Renal cortical epithelial cell (primary cell): ENCODE data around the gene CBLB. TPM values are rescaled to one million over a fixed set of nuclear protein-coding genes. Genes with fewer than 3 reads are reported as not detected.
A peak's percentile ranks its signal among the peaks of the same experiment; 100 is the strongest.

Experiments used
- DNase-seq: peaks from one replicate; pipeline ENCODE4 v3.0.0-alpha.2; 2011; ENCODE audit warnings: low read depth
- total RNA-seq: library from RNA; depleted of rRNA; stranded (reverse); fragments of >200 nt; gene quantifications from 2 replicates; pipeline ENCODE4 v1.2.3, GENCODE V29; 2014

CBLB gene
- total RNA-seq, 1 donor from 2014 or later = 94.7 TPM

DNA sequence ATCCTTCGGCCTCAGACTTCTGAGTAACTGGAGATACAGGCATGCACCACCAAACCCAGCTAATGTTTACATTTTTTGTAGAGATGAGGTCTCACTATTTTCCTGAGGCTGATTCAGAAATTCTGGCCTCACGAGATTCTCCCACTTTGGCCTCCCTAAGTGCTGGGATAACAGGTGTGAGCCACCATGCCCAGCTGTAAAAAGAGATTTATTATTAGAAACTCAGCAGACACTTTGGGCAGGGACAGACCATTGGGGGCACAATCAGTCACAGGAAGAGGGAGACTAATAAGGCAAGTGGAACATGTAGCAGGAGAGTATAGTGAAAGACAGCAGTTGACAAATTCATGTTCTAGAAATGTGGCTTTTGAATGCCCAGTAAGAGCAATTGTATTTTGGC lies 249.2 kb downstream of the CBLB start:
- no peak for DNase-seq

GRCh38 chr3:105618556-105618955 lies 250.3 kb downstream of the CBLB start:
- no peak for DNase-seq

DNA sequence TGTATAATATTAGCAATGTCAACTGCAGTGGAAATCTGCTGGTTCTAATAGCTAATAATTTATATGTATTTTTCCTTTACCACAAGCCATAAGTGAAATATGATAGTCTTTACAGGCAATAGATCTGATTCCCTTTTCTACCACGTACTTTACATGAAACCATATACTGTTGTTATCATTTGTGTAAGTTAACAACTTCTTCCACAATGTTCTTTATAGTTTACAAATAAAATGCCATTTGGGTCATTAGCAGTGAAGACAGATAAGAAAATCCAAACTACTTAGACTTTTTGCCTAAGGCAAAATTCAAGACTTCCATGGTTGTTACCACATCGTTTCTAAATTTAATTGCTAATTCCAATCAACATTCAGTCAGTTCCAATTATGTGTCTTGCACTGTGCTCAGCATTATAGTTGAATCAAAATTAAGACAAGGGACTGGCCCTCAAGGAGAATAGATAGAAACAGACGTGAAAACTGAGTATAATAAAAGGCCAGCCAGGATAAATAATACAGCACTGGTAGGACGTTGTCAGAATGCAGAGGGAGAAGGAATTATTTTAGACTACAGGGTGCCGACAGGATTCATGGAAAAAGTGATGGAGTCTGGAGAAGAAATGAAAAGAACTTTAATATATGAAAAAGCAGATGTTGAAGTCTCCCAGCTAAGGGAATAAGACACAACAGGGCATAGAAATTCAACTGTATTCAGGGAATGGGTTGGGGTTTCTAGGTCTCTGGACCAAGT lies 252.3 kb downstream of the CBLB start:
- no peak for DNase-seq

DNA sequence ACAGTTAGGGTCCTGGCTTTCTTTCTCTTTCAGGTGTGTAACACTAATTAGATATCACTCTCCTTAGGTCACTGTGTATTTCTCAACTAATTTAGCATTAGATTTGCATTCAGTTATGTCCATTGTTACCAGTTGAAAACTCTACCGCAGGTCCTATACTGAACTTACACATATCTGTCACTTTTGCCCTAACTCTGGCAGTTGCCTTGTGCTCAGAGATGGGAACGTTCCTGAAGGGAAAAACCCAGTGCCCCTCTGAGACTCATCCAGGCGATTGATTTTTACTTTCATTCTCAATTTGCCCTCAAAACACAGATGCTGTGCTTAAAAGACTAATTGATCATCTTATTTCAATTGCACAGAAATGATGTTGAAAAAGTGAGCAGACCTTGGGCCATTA lies 253.0 kb downstream of the CBLB start:
- no peak for DNase-seq

DNA sequence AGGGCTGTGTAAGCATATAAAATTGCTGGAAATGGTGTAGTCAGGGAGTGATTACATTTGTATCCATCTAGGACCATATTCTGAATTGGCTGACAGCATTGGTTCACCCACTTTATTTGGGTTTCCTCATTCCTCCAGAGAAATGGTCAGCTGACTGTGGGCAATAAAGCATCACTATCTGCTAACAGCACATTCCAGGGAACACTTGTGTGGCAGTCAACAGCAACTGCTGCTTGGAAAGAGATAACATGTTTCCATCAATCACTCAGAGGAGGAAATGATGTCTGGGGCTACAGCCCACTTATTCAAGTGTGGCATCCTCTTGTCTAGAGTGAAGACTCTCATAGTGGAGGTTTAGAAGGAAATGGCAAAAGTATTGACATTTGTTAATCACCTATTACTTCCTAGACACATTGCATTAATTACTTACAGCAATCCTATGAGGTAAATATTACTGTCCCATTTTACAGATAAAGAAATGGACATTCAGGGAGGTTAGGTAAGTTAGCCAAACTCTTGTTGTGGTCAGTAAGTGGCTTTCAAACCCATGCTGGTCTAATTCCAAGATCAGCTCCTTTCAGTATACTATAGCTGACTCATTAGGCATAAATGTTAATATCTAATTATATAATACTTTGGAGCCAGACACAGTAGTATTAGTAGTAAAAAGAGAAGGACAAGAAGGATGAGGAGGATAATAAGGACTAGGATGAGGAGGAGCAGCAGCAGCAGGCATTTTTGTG lies 254.4 kb downstream of the CBLB start:
- DNase-seq = no peak

DNA sequence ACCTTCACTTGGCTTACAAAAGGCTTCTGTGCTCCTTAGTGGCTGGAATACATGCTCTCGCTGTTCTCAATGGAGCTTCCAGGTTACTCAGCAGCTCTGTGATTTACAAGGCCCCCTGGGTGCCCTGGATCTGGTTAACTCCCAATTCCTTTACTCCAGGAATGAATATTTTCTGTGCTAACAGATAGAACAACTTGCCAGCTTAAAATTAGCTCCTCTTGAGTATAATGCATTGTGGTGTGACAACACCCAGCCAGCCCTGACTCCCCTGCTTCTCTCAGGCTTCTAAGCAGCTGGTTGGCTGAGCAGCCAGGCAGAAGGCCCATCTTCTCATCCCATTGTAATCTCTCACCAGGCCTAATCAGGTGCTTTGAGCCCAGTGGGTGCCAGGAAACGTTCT lies 255.7 kb downstream of the CBLB start:
- DNase-seq = no peak

GRCh38 chr3:105611304-105612192 lies 257.3 kb downstream of the CBLB start:
- peak; percentile 13 for DNase-seq

DNA sequence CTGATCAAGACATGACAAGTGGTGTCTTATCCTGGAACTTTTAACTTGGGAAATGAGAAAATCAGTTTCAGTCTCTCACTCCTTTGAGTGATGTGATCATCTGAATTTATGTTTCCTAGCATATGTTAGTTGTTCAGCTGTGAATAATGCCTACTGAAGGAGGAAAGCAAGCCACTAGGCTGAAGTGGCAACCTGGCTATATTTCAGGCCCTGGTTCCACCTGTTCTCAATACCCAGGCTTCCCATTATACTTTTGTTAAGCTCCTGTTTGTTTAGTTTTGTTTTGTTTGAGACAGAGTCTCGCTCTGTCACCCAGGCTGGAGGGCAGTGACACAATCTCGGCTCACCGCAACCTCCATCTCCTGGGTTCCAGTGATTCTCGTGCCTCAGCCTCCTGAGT lies 258.3 kb downstream of the CBLB start:
- DNase-seq = no peak

DNA sequence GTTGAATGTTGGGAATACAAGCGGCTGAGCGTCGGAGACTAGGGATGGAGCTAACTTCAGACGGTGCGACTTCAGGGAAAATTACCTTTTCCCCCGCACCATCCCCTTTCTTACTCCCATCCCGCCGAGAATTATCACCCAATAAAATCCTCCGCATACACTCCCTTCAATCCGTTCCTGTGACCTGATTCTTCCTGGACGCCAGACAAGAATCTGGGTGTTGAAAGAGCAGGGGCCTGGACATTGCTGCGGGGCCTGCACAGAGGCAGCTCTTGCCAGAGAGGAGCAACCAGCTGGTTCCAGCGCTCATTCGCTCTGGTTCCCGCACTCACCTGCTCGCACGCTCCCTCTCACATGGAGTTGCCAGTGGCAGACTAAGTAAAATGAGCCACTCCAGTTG lies 260.2 kb downstream of the CBLB start:
- no peak for DNase-seq

- peak; percentile 32 for DNase-seq
Measured at GRCh38 chr3:105606016-105606415, 262.8 kb downstream of the CBLB start.
